Spleen (tissue), 11 donors: ENCODE measurements around the gene GPER1. TPM values are rescaled to one million over a fixed set of nuclear protein-coding genes. Genes with fewer than 3 reads are reported as not detected.

Source experiments
- DNase-seq: peaks from one replicate; pipeline ENCODE4 v3.0.0-alpha.2; 2020
- H3K27ac ChIP-seq, 8 donors: fragments of 200-600 bp; sonication (generic) in 7 of 8; 1 replicate in 4 of 8; 2 replicates in 4 of 8; pipeline versions ENCODE4 v1.5.0 to v1.8.0; 2016 to 2021; ENCODE audit warnings: inconsistent platforms in 4 of 8, mild to moderate bottlenecking in 4 of 8, moderate library complexity in 1 of 8
- H3K27me3 ChIP-seq, 7 donors: fragments of 200-600 bp; sonication (generic) in 6 of 7; replicated peaks in 1 of 7; 1 replicate in 4 of 7; 2 replicates in 3 of 7; pipeline versions ENCODE4 v1.5.0 to v1.8.0; 2016 to 2021; ENCODE audit warnings: inconsistent platforms in 3 of 7, mild to moderate bottlenecking in 1 of 7
- H3K36me3 ChIP-seq, 6 donors: fragments of 200-600 bp; sonication (generic) in 5 of 6; 1 replicate in 4 of 6; 2 replicates in 2 of 6; pipeline versions ENCODE4 v1.5.0 to v1.8.0; 2016 to 2021; ENCODE audit warnings: inconsistent platforms in 2 of 6
- H3K4me1 ChIP-seq, 6 donors: fragments of 200-600 bp; sonication (generic) in 5 of 6; 1 replicate in 3 of 6; 2 replicates in 3 of 6; pipeline versions ENCODE4 v1.5.0 to v1.8.0; 2016 to 2021; ENCODE audit warnings: inconsistent platforms in 3 of 6
- H3K4me3 ChIP-seq, 8 donors: fragments of 200-600 bp; sonication (generic) in 7 of 8; 1 replicate in 4 of 8; 2 replicates in 4 of 8; pipeline versions ENCODE4 v1.5.0 to v1.8.0; 2016 to 2021; ENCODE audit warnings: inconsistent platforms in 4 of 8, mild to moderate bottlenecking in 4 of 8, moderate library complexity in 2 of 8
- H3K9me3 ChIP-seq, 8 donors: fragments of 200-600 bp; sonication (generic) in 7 of 8; 1 replicate in 4 of 8; 2 replicates in 4 of 8; pipeline versions ENCODE4 v1.5.0 to v1.8.0; 2016 to 2021; ENCODE audit warnings: inconsistent platforms in 4 of 8
- CTCF ChIP-seq, 11 experiments: fragments of 200-600 bp in 7 of 11; fragments of 450-650 bp in 4 of 11; sonication (generic) in 4 of 11; IDR thresholded peaks in 8 of 11; conservative IDR thresholded peaks in 3 of 11; 1 replicate in 7 of 11; 2 replicates in 4 of 11; pipeline versions ENCODE4 v1.4.0 to v1.8.0; 2016 to 2021; ENCODE audit warnings: antibody characterized with exemption in 11 of 11, inconsistent platforms in 4 of 11, mild to moderate bottlenecking in 1 of 11
- POLR2A ChIP-seq, 3 donors: fragments of 450-650 bp; IDR thresholded peaks; one replicate each; pipeline ENCODE4 v1.5.1; 2017; ENCODE audit warnings: antibody characterized with exemption in 3 of 3, mild to moderate bottlenecking in 1 of 3
- POLR2AphosphoS5 ChIP-seq, 3 donors: sonication (generic); formaldehyde crosslinking; IDR thresholded peaks; one replicate each; pipeline ENCODE4 v1.5.1; 2017; ENCODE audit warnings: antibody characterized with exemption in 3 of 3
- WGBS, 5 donors: extraction: QIAGEN DNeasy Blood & Tissue Kit in 3 of 5; methylation state at CpG; one replicate each; pipeline versions ENCODE4 v1.1.5 to v1.1.7; 2013 to 2018; 5-methylcytosine and 5-hydroxymethylcytosine counted together
- intact Hi-C: fragments of 100-400 bp; cut with DNase I; formaldehyde crosslinking; loops from one replicate; pipeline ENCODE4 v1.15.0; 2023; ENCODE audit warnings: low total_unique reads
- polyA plus RNA-seq, 3 donors: library from polyadenylated mRNA; stranded (reverse); fragments of 200-250 nt; gene quantifications; one replicate each; pipeline ENCODE4 v1.2.1, GENCODE V29; 2013
- total RNA-seq, 7 donors: library from RNA; depleted of rRNA in 3 of 7; stranded (reverse); fragments of >200 nt in 3 of 7; fragmentation: NEBNext Ultra II Directional in 4 of 7; extraction: Animal tissue kit (Norgen Biotek cat#: 25700) in 4 of 7; gene quantifications; one replicate each; pipeline versions ENCODE4 v1.1.0 to v1.2.1, GENCODE V29; 2016 to 2021
- donor health status: healthy with polysubstance abuse.
- donor health status: DM: no; HTN: no; CAD: no; lungs with moderate emphysema.
- donor health status: DM: no; HTN: no; CAD: no.
- donor health status: Bipolar disorder and iron deficiency.
- donor health status: healthy.
- donor health status: DM: no; HTN: no; CAD: no.
- donor health status: DM: yes; HTN: yes; CAD: no.

The GPER1 gene
- total and polyA plus RNA-seq, 10 donors: 3.0 to 14.2 (median 6.1) TPM

- no peak for DNase-seq
- intact Hi-C loops: no loop called here
- WGBS, 5 donors: 90 to 97% (median 92%) methylated on average over 22 of the region's 22 CpGs
Measured at GRCh38 chr7:1120791-1121190, 32.9 kb downstream of the GPER1 start.

GRCh38 chr7:1121476-1121875, 33.6 kb downstream of the GPER1 start:
- DNase-seq: no peak

More at GRCh38 chr7:1120791-1121190, 32.9 kb downstream of the GPER1 start:
- H3K4me3 ChIP-seq: no peak overlapping the region
- H3K4me1 ChIP-seq: peaks cover 0 to 19% (median 4%) of the 10 kb centered on the region in 6 donors
- peaks cover 0 to 8% (median 0%) of the 10 kb centered on the region in 6 donors for H3K36me3 ChIP-seq
- no peak overlapping the region for H3K27ac ChIP-seq
- H3K27me3 ChIP-seq: no peaks in the 10 kb centered on the region
- no peaks in the 10 kb centered on the region for H3K9me3 ChIP-seq
- TF ChIP-seq POLR2A (IDR thresholded peaks at IDR 0.05) (no peak), CTCF (IDR thresholded peaks at IDR 0.05 in 8 of 11, conservative IDR thresholded peaks at IDR 0.05 in 3 of 11) (no peak), POLR2AphosphoS5 (IDR thresholded peaks at IDR 0.05) (no peak)

GRCh38 chr7:1121886-1122831, 34.2 kb downstream of the GPER1 start:
- no peak for DNase-seq
- no peaks in the 10 kb centered on the region for H3K27me3 ChIP-seq
- intact Hi-C loops: no loop called here
- H3K4me1 ChIP-seq: peaks cover 0 to 19% (median 4%) of the 10 kb centered on the region in 6 donors
- 78 to 86% (median 80%) methylated on average over 21 to 28 of the region's 28 CpGs for WGBS, 5 donors
- H3K27ac ChIP-seq: no peak overlapping the region
- H3K9me3 ChIP-seq: no peaks in the 10 kb centered on the region
- TF ChIP-seq POLR2AphosphoS5 (IDR thresholded peaks at IDR 0.05): no peak
- TF ChIP-seq CTCF (IDR thresholded peaks at IDR 0.05 in 8 of 11, conservative IDR thresholded peaks at IDR 0.05 in 3 of 11): no peak
- TF ChIP-seq POLR2A (IDR thresholded peaks at IDR 0.05): no peak
- H3K36me3 ChIP-seq: peaks cover 0 to 20% (median 2%) of the 10 kb centered on the region in 6 donors
- H3K4me3 ChIP-seq: no peak overlapping the region

More at GRCh38 chr7:1121476-1121875, 33.6 kb downstream of the GPER1 start:
- TF ChIP-seq CTCF (IDR thresholded peaks at IDR 0.05 in 8 of 11, conservative IDR thresholded peaks at IDR 0.05 in 3 of 11) (no peak), POLR2AphosphoS5 (IDR thresholded peaks at IDR 0.05) (no peak), POLR2A (IDR thresholded peaks at IDR 0.05) (no peak)
- H3K4me3 ChIP-seq: no peak overlapping the region
- 84 to 95% (median 94%) methylated on average over 12 to 14 of the region's 14 CpGs for WGBS, 5 donors
- no peak overlapping the region for H3K27ac ChIP-seq
- peaks cover 0 to 14% (median under 1%) of the 10 kb centered on the region in 6 donors for H3K36me3 ChIP-seq
- H3K9me3 ChIP-seq: no peaks in the 10 kb centered on the region
- intact Hi-C loops: no loop called here
- H3K4me1 ChIP-seq: peaks cover 0 to 19% (median 4%) of the 10 kb centered on the region in 6 donors
- H3K27me3 ChIP-seq: no peaks in the 10 kb centered on the region
